Lung (tissue), 12 donors: ENCODE measurements around the gene PCLO. TPM values are rescaled to one million over a fixed set of nuclear protein-coding genes. Genes with fewer than 3 reads are reported as not detected.
A peak's percentile ranks its signal among the peaks of the same experiment; 100 is the strongest.
"Not testable (repeated sequence)": the region's sequence is repeated elsewhere in the genome, so short reads cannot be mapped to it uniquely, and the experiment has no call there.

Source experiments
- ATAC-seq: fragments of 200-7000 bp; cut with Tn5 transposase; one replicate; pipeline ENCODE4 v1.9.1; 2020; ENCODE audit warnings: moderate number of reproducible peaks; ENCODE audit not compliant: insufficient read depth, low FRiP score
- DNase-seq, 3 donors: peaks; one replicate each; pipeline ENCODE4 v3.0.0-alpha.2; 2013 to 2017
- H3K27ac ChIP-seq, 2 donors: one replicate each; pipeline ENCODE4 v1.5.1; 2013; ENCODE audit warnings: mild to moderate bottlenecking in 2 of 2, moderate library complexity in 2 of 2, control low read depth in 1 of 2, inconsistent platforms in 1 of 2, low read depth in 1 of 2, low read length in 1 of 2
- H3K27me3 ChIP-seq, 3 donors: one replicate each; pipeline ENCODE4 v1.5.1; 2013; ENCODE audit warnings: low read length in 2 of 3; ENCODE audit not compliant: control insufficient read depth in 3 of 3, insufficient read depth in 3 of 3
- H3K36me3 ChIP-seq, 4 donors: one replicate each; pipeline ENCODE4 v1.5.1; 2013; ENCODE audit warnings: low read length in 4 of 4, mild to moderate bottlenecking in 1 of 4, moderate library complexity in 1 of 4; ENCODE audit not compliant: control insufficient read depth in 4 of 4, insufficient read depth in 4 of 4
- H3K4me1 ChIP-seq, 5 donors: one replicate each; pipeline ENCODE4 v1.5.1; 2013; ENCODE audit warnings: low read length in 5 of 5, mild to moderate bottlenecking in 2 of 5, moderate library complexity in 1 of 5; ENCODE audit not compliant: control insufficient read depth in 5 of 5, insufficient read depth in 5 of 5
- H3K4me3 ChIP-seq: one replicate; pipeline ENCODE4 v1.5.1; 2013; ENCODE audit warnings: mild to moderate bottlenecking, control low read depth, moderate library complexity
- H3K9ac ChIP-seq, 2 donors: one replicate each; pipeline ENCODE4 v1.5.1; 2013; ENCODE audit warnings: low read length in 2 of 2, control low read depth in 1 of 2; ENCODE audit not compliant: insufficient read depth in 1 of 2
- H3K9me3 ChIP-seq, 4 donors: one replicate each; pipeline ENCODE4 v1.5.1; 2013; ENCODE audit warnings: low read length in 3 of 4, mild to moderate bottlenecking in 1 of 4, moderate library complexity in 1 of 4; ENCODE audit not compliant: control insufficient read depth in 4 of 4, insufficient read depth in 3 of 4
- WGBS, 2 donors: extraction: QIAGEN DNeasy Blood & Tissue Kit; methylation state at CpG; one replicate each; pipeline ENCODE4 v1.1.7; 2013; 5-methylcytosine and 5-hydroxymethylcytosine counted together
- polyA plus RNA-seq, 2 donors: library from polyadenylated mRNA; stranded (reverse); fragments of 200-250 nt; gene quantifications; one replicate each; pipeline ENCODE4 v1.2.1, GENCODE V29; 2013
- total RNA-seq, 2 donors: library from RNA; depleted of rRNA in 1 of 2; stranded (reverse); fragments of >200 nt in 1 of 2; gene quantifications; one replicate each; pipeline ENCODE4 v1.2.1, GENCODE V29; 2014 to 2021
- TF ChIP-seq, protein P1 (sequence below): IDR thresholded peaks from 2 replicates; pipeline ENCODE4 v1.5.1; 2012; ENCODE audit warnings: mild to moderate bottlenecking; ENCODE audit errors: control extremely low read depth, extremely low read depth
- donor health status: control.
- donor health status: control.
- donor health status: Bipolar disorder and iron deficiency.
- donor health status: healthy.
- donor health status: DM: yes; HTN: yes; CAD: no.

PCLO gene
- total and polyA plus RNA-seq, 4 donors = 1.0 to 8.3 (median 3.7) TPM

DNA sequence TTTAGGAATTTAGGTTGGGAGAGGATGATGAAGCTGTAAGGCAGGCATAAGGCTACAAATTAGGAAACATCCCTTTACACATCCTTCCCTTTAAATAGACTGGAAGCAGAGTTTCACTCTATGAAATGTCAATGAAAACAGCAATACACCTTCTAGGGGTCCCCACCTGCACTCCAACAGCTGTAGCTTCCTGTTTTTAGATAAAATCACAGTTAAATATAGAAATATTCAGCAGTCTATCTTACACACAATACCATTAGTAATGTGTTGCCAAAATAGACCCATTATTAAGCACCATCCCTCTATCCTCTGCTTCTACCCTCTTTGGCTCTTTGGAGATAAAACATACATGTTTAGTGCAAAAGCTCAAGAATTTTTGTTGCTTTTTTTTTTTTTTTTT, 237.4 kb downstream of the PCLO start:
- no peak overlapping the region for H3K4me3 ChIP-seq
- ATAC-seq = no peak
- DNase-seq = peak in 2 of 3 donors; percentile 0 to 1
- no peaks in the 10 kb centered on the region for H3K4me1 ChIP-seq
- no peak overlapping the region for H3K27ac ChIP-seq
- TF ChIP-seq, protein P1, sequence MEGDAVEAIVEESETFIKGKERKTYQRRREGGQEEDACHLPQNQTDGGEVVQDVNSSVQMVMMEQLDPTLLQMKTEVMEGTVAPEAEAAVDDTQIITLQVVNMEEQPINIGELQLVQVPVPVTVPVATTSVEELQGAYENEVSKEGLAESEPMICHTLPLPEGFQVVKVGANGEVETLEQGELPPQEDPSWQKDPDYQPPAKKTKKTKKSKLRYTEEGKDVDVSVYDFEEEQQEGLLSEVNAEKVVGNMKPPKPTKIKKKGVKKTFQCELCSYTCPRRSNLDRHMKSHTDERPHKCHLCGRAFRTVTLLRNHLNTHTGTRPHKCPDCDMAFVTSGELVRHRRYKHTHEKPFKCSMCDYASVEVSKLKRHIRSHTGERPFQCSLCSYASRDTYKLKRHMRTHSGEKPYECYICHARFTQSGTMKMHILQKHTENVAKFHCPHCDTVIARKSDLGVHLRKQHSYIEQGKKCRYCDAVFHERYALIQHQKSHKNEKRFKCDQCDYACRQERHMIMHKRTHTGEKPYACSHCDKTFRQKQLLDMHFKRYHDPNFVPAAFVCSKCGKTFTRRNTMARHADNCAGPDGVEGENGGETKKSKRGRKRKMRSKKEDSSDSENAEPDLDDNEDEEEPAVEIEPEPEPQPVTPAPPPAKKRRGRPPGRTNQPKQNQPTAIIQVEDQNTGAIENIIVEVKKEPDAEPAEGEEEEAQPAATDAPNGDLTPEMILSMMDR = no peak
- H3K27me3 ChIP-seq = no peaks in the 10 kb centered on the region
- no peak overlapping the region for H3K9ac ChIP-seq
- H3K9me3 ChIP-seq = no peaks in the 10 kb centered on the region
- H3K36me3 ChIP-seq = no peaks in the 10 kb centered on the region

DNA sequence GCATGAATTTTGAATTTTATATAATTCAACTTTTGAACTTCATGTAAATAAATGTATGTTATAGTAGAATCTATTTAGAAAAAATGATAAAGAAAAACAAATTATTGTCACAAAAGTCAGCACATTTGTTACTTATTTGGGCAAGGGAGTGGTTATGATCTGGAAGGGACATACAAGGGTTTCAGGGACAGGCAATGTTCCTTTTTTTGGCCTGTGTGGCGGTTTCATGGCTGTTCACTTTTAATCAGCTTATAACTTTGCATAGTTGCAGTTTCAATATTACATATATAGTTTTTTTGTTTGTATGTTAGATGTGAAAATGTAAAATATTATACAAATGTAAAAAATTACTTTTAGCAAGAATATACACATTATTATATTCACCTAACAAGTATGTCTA, 256.2 kb downstream of the PCLO start:
- TF ChIP-seq, protein P1 = no peak
- DNase-seq = no peak
- Histone ChIP-seq H3K27me3 (no peaks in the 10 kb centered on the region), H3K27ac (no peak overlapping the region), H3K9ac (no peak overlapping the region), H3K9me3 (no peaks in the 10 kb centered on the region), H3K36me3 (no peaks in the 10 kb centered on the region), H3K4me3 (no peak overlapping the region), H3K4me1 (no peaks in the 10 kb centered on the region)
- WGBS, 2 donors = 51 to 100% methylated on average over 1 of the region's 1 CpG
- ATAC-seq = no peak

GRCh38 chr7:82904871-82905270, 257.8 kb downstream of the PCLO start:
- no peak overlapping the region for H3K9ac ChIP-seq
- no peak for DNase-seq
- no peak for ATAC-seq
- H3K27me3 ChIP-seq = no peaks in the 10 kb centered on the region
- H3K4me3 ChIP-seq = no peak overlapping the region
- H3K36me3 ChIP-seq = no peaks in the 10 kb centered on the region
- no peak overlapping the region for H3K27ac ChIP-seq
- no peaks in the 10 kb centered on the region for H3K4me1 ChIP-seq
- 79 to 84% methylated on average over 3 of the region's 3 CpGs for WGBS, 2 donors
- TF ChIP-seq, protein P1 = no peak
- no peaks in the 10 kb centered on the region for H3K9me3 ChIP-seq

GRCh38 chr7:82901098-82901497, 261.6 kb downstream of the PCLO start:
- 78 to 82% methylated on average over 2 of the region's 2 CpGs for WGBS, 2 donors
- ATAC-seq, H3K36me3 ChIP-seq, H3K27me3 ChIP-seq, H3K4me1 ChIP-seq, DNase-seq, H3K4me3 ChIP-seq, H3K9ac ChIP-seq, H3K27ac ChIP-seq, H3K9me3 ChIP-seq: not testable (repeated sequence)
